GM12872 (cell line): ENCODE data around the gene GLUD1.

Experiments
- CTCF ChIP-seq: IDR thresholded peaks from 3 replicates; pipeline ENCODE4 v1.5.1; 2011; ENCODE audit warnings: low read depth, mild to moderate bottlenecking, low read length, moderate library complexity; ENCODE audit not compliant: insufficient read depth

GLUD1 gene

GRCh38 chr10:87066865-87067264 lies 27.8 kb downstream of the GLUD1 start:
- TF ChIP-seq CTCF: no peak

GRCh38 chr10:87066178-87066577 lies 28.5 kb downstream of the GLUD1 start:
- TF ChIP-seq CTCF: no peak

- TF ChIP-seq CTCF: no peak
These were observed 30.0 kb downstream of the GLUD1 start for GRCh38 chr10:87064651-87065050.

- TF ChIP-seq CTCF: no peak
These were observed 34.2 kb downstream of the GLUD1 start for GRCh38 chr10:87060280-87060928.

- TF ChIP-seq CTCF: no peak
These were observed 35.2 kb downstream of the GLUD1 start for GRCh38 chr10:87059401-87059800.

- no peak for TF ChIP-seq CTCF
These were observed 36.5 kb downstream of the GLUD1 start for GRCh38 chr10:87058171-87058570.

- TF ChIP-seq CTCF: no peak
These were observed 40.0 kb downstream of the GLUD1 start for GRCh38 chr10:87054373-87055295.
